Adrenal gland (tissue), 5 donors: ENCODE results near the gene TDP2.

Experiments used
- POLR2A ChIP-seq, 2 donors: fragments of 450-650 bp; IDR thresholded peaks; one replicate each; pipeline ENCODE4 v1.6.1; 2017; ENCODE audit warnings: antibody characterized with exemption in 2 of 2, mild to moderate bottlenecking in 2 of 2, moderate library complexity in 1 of 2
- TF ChIP-seq, protein P1 (sequence below), 6 experiments: fragments of 450-650 bp in 4 of 6; fragments of 200-600 bp in 2 of 6; sonication (generic) in 1 of 6; IDR thresholded peaks; 1 replicate in 5 of 6; 2 replicates in 1 of 6; pipeline versions ENCODE4 v1.5.1 to v1.8.0; 2016 to 2021; ENCODE audit warnings: antibody characterized with exemption in 6 of 6, mild to moderate bottlenecking in 2 of 6, moderate library complexity in 1 of 6
- donor health status: DM: no; HTN: no; CAD: no.

DNA sequence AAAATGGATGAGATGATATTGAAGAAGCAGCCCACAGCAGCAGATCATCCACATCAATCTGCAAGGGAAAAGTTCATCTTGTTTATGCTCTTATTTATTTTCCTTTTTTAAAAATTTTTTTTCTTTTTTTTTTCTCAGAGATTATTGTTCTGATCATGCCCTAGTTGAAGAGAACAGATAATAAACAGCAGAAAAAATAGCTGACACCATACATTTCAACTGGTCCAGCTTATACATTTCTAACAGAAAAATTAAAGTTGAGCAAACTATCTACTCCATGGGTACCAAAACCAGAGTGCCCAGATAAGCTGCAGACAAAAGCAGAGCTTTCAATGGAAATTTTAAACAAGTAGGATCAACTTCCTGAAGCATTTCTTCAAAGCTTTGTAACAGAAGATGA, 30.0 kb downstream of the TDP2 start:
- TF ChIP-seq, protein P1, sequence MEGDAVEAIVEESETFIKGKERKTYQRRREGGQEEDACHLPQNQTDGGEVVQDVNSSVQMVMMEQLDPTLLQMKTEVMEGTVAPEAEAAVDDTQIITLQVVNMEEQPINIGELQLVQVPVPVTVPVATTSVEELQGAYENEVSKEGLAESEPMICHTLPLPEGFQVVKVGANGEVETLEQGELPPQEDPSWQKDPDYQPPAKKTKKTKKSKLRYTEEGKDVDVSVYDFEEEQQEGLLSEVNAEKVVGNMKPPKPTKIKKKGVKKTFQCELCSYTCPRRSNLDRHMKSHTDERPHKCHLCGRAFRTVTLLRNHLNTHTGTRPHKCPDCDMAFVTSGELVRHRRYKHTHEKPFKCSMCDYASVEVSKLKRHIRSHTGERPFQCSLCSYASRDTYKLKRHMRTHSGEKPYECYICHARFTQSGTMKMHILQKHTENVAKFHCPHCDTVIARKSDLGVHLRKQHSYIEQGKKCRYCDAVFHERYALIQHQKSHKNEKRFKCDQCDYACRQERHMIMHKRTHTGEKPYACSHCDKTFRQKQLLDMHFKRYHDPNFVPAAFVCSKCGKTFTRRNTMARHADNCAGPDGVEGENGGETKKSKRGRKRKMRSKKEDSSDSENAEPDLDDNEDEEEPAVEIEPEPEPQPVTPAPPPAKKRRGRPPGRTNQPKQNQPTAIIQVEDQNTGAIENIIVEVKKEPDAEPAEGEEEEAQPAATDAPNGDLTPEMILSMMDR (IDR thresholded peaks at IDR 0.05): no peak
- no peak for TF ChIP-seq POLR2A (IDR thresholded peaks at IDR 0.05)
